Measurements from ENCODE around the gene SUGP1.

DNA sequence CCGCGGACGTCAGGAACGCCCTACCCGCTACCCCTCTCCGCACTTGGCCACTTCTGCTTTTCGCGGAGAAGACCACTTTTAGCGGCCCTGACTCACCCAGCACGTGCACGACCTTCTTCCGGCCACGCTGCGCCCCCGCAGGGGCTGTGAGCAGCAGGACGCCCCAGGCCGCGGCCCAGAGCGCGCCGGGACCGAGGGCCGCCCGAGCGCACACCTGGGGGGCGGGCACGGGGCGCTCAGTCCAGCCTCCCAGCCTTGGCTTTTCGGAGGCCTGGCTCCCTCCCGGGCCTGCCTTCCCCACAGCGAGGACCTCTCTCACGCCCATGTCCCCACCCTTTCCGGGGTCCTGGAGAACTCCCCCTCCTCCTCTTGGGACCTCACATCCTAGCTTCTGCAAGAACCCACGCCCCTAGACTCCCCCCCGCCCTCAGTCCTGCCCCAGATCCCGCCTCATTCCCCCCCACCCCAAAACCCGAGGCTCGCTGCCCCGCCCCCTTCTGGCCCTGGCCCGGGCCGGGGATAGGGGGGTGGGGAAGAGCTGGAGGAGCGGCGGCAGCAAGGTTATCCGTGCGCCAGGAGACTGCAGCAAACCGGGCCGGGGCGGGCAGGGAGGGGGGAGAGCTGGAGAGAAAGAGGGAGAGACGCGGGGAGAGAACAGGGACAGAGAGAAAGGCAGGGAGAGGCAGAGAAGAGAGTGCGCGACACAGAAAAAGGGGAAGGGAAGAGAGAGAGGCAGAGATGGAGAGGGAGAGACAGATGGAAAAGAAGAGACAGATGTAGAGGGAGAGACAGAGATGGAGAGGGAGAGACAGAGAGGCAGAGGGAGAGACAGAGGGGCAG lies 58.7 kb downstream of the SUGP1 start:
- TF ChIP-seq, protein P1, sequence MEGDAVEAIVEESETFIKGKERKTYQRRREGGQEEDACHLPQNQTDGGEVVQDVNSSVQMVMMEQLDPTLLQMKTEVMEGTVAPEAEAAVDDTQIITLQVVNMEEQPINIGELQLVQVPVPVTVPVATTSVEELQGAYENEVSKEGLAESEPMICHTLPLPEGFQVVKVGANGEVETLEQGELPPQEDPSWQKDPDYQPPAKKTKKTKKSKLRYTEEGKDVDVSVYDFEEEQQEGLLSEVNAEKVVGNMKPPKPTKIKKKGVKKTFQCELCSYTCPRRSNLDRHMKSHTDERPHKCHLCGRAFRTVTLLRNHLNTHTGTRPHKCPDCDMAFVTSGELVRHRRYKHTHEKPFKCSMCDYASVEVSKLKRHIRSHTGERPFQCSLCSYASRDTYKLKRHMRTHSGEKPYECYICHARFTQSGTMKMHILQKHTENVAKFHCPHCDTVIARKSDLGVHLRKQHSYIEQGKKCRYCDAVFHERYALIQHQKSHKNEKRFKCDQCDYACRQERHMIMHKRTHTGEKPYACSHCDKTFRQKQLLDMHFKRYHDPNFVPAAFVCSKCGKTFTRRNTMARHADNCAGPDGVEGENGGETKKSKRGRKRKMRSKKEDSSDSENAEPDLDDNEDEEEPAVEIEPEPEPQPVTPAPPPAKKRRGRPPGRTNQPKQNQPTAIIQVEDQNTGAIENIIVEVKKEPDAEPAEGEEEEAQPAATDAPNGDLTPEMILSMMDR (IDR thresholded peaks at IDR 0.05), result no peak
- TF ChIP-seq, protein P2, sequence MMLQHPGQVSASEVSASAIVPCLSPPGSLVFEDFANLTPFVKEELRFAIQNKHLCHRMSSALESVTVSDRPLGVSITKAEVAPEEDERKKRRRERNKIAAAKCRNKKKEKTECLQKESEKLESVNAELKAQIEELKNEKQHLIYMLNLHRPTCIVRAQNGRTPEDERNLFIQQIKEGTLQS (CRISPR knock-in tag; conservative IDR thresholded peaks at IDR 0.05), result no peak
- TF ChIP-seq, protein P3, sequence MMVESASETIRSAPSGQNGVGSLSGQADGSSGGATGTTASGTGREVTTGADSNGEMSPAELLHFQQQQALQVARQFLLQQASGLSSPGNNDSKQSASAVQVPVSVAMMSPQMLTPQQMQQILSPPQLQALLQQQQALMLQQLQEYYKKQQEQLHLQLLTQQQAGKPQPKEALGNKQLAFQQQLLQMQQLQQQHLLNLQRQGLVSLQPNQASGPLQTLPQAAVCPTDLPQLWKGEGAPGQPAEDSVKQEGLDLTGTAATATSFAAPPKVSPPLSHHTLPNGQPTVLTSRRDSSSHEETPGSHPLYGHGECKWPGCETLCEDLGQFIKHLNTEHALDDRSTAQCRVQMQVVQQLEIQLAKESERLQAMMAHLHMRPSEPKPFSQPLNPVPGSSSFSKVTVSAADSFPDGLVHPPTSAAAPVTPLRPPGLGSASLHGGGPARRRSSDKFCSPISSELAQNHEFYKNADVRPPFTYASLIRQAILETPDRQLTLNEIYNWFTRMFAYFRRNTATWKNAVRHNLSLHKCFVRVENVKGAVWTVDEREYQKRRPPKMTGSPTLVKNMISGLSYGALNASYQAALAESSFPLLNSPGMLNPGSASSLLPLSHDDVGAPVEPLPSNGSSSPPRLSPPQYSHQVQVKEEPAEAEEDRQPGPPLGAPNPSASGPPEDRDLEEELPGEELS (CRISPR knock-in tag; IDR thresholded peaks at IDR 0.05), result peak; percentile 61; the same call in 1 of the 2 replicates
- no peak for TF ChIP-seq NR3C1 (CRISPR knock-in tag; conservative IDR thresholded peaks at IDR 0.05; ENCODE audit: low read depth)
- TF ChIP-seq TEAD4 (CRISPR knock-in tag; IDR thresholded peaks at IDR 0.05), result no peak
- TF ChIP-seq, protein P4, sequence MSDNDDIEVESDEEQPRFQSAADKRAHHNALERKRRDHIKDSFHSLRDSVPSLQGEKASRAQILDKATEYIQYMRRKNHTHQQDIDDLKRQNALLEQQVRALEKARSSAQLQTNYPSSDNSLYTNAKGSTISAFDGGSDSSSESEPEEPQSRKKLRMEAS (CRISPR knock-in tag; IDR thresholded peaks at IDR 0.05), result peak; percentile 68; the same call in 1 of the 2 replicates
- TF ChIP-seq, protein P5, sequence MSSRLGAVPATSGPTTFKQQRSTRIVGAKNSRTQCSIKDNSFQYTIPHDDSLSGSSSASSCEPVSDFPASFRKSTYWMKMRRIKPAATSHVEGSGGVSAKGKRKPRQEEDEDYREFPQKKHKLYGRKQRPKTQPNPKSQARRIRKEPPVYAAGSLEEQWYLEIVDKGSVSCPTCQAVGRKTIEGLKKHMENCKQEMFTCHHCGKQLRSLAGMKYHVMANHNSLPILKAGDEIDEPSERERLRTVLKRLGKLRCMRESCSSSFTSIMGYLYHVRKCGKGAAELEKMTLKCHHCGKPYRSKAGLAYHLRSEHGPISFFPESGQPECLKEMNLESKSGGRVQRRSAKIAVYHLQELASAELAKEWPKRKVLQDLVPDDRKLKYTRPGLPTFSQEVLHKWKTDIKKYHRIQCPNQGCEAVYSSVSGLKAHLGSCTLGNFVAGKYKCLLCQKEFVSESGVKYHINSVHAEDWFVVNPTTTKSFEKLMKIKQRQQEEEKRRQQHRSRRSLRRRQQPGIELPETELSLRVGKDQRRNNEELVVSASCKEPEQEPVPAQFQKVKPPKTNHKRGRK (CRISPR knock-in tag; IDR thresholded peaks at IDR 0.05; ENCODE audit: borderline replicate concordance), result no peak; the same call in 1 of the 2 replicates
- TF ChIP-seq JUN (CRISPR knock-in tag; IDR thresholded peaks at IDR 0.05), result no peak
- no peak for TF ChIP-seq SOX15 (CRISPR knock-in tag; IDR thresholded peaks at IDR 0.05)
- TF ChIP-seq NR2C2 (CRISPR knock-in tag; IDR thresholded peaks at IDR 0.05), result no peak
- TF ChIP-seq RELA (CRISPR knock-in tag; IDR thresholded peaks at IDR 0.05; ENCODE audit: borderline replicate concordance), result peak; percentile 81; the same call in 1 of the 2 replicates
